Effector memory CD8-positive, alpha-beta T cell (primary cell): ENCODE results near the gene ALG14.

ENCODE experiments used
- ATAC-seq: fragments of 150-1000 bp; cut with Tn5 transposase; replicated peaks from 2 replicates; pipeline ENCODE4 v1.10.0; 2021; ENCODE audit warnings: mild to moderate bottlenecking, moderate library complexity
- DNase-seq, 3 experiments: peaks; one replicate each; pipeline ENCODE4 v3.0.0; 2021
- H3K27ac Mint-ChIP-seq, 2 donors: one replicate each; pipeline ENCODE4 v1.8.0; 2022; ENCODE audit warnings: mild to moderate bottlenecking in 2 of 2, mixed read lengths in 2 of 2, moderate library complexity in 2 of 2
- H3K27me3 Mint-ChIP-seq, 2 donors: one replicate each; pipeline ENCODE4 v1.8.0; 2022; ENCODE audit warnings: mixed read lengths in 2 of 2
- H3K36me3 Mint-ChIP-seq: one replicate; pipeline ENCODE4 v1.8.0; 2022; ENCODE audit warnings: mild to moderate bottlenecking, moderate library complexity, mixed read lengths; ENCODE audit not compliant: insufficient read depth
- H3K4me1 Mint-ChIP-seq, 2 donors: one replicate each; pipeline ENCODE4 v1.8.0; 2022; ENCODE audit warnings: low read depth in 2 of 2, mixed read lengths in 2 of 2
- H3K4me3 Mint-ChIP-seq, 2 donors: one replicate each; pipeline ENCODE4 v1.8.0; 2022; ENCODE audit warnings: mild to moderate bottlenecking in 2 of 2, mixed read lengths in 2 of 2, moderate library complexity in 2 of 2
- H3K9me3 Mint-ChIP-seq, 2 donors: one replicate each; pipeline ENCODE4 v1.8.0; 2022; ENCODE audit warnings: mixed read lengths in 2 of 2

The ALG14 gene

GRCh38 chr1:94989398-94989797, 83.4 kb downstream of the ALG14 start:
- H3K9me3 Mint-ChIP-seq = no peaks in the 10 kb centered on the region
- DNase-seq (no peak), ATAC-seq (no peak)
- no peaks in the 10 kb centered on the region for H3K4me1 Mint-ChIP-seq
- no peak overlapping the region for H3K4me3 Mint-ChIP-seq
- H3K36me3 Mint-ChIP-seq = no peaks in the 10 kb centered on the region
- H3K27me3 Mint-ChIP-seq = no peaks in the 10 kb centered on the region
- H3K27ac Mint-ChIP-seq = no peak overlapping the region

- Mint-ChIP-seq H3K9me3 (no peaks in the 10 kb centered on the region), H3K27ac (no peak overlapping the region), H3K4me1 (no peaks in the 10 kb centered on the region), H3K27me3 (no peaks in the 10 kb centered on the region), H3K4me3 (no peak overlapping the region), H3K36me3 (no peaks in the 10 kb centered on the region)
- ATAC-seq = no peak
- no peak for DNase-seq
These were observed 84.4 kb downstream of the ALG14 start for GRCh38 chr1:94988356-94988755.

GRCh38 chr1:94986783-94987182, 86.0 kb downstream of the ALG14 start:
- no peak for ATAC-seq
- DNase-seq = no peak
- H3K27me3 Mint-ChIP-seq = no peaks in the 10 kb centered on the region
- no peaks in the 10 kb centered on the region for H3K36me3 Mint-ChIP-seq
- no peaks in the 10 kb centered on the region for H3K4me1 Mint-ChIP-seq
- H3K4me3 Mint-ChIP-seq = no peak overlapping the region
- H3K9me3 Mint-ChIP-seq = no peaks in the 10 kb centered on the region
- H3K27ac Mint-ChIP-seq = no peak overlapping the region

GRCh38 chr1:94983171-94983739, 89.5 kb downstream of the ALG14 start:
- H3K27ac Mint-ChIP-seq = no peak overlapping the region
- DNase-seq (no peak), ATAC-seq (no peak)
- H3K4me3 Mint-ChIP-seq = no peak overlapping the region
- H3K27me3 Mint-ChIP-seq = no peaks in the 10 kb centered on the region
- no peaks in the 10 kb centered on the region for H3K4me1 Mint-ChIP-seq
- no peaks in the 10 kb centered on the region for H3K9me3 Mint-ChIP-seq
- H3K36me3 Mint-ChIP-seq = no peaks in the 10 kb centered on the region

GRCh38 chr1:94982398-94982797, 90.4 kb downstream of the ALG14 start:
- Mint-ChIP-seq H3K4me1 (no peaks in the 10 kb centered on the region), H3K27ac (no peak overlapping the region), H3K9me3 (no peaks in the 10 kb centered on the region), H3K4me3 (no peak overlapping the region), H3K36me3 (no peaks in the 10 kb centered on the region), H3K27me3 (no peaks in the 10 kb centered on the region)
- DNase-seq (no peak), ATAC-seq (no peak)

GRCh38 chr1:94981575-94981973, 91.2 kb downstream of the ALG14 start:
- Mint-ChIP-seq H3K27ac (no peak overlapping the region), H3K27me3 (no peaks in the 10 kb centered on the region), H3K4me3 (no peak overlapping the region), H3K9me3 (no peaks in the 10 kb centered on the region), H3K4me1 (no peaks in the 10 kb centered on the region), H3K36me3 (no peaks in the 10 kb centered on the region)
- no peak for ATAC-seq
- no peak for DNase-seq

GRCh38 chr1:94980582-94981574, 91.9 kb downstream of the ALG14 start:
- ATAC-seq (no peak), DNase-seq (no peak)
- Mint-ChIP-seq H3K27ac (no peak overlapping the region), H3K36me3 (no peaks in the 10 kb centered on the region), H3K27me3 (no peaks in the 10 kb centered on the region), H3K4me1 (no peaks in the 10 kb centered on the region), H3K9me3 (no peaks in the 10 kb centered on the region), H3K4me3 (no peak overlapping the region)

- Mint-ChIP-seq H3K36me3 (no peaks in the 10 kb centered on the region), H3K9me3 (no peaks in the 10 kb centered on the region), H3K4me1 (no peaks in the 10 kb centered on the region), H3K27me3 (no peaks in the 10 kb centered on the region), H3K27ac (no peak overlapping the region), H3K4me3 (no peak overlapping the region)
- no peak for DNase-seq
- no peak for ATAC-seq
These were observed 92.8 kb downstream of the ALG14 start for GRCh38 chr1:94979656-94980581.

- Mint-ChIP-seq H3K36me3 (no peaks in the 10 kb centered on the region), H3K27me3 (no peaks in the 10 kb centered on the region), H3K27ac (no peak overlapping the region), H3K4me1 (no peaks in the 10 kb centered on the region), H3K4me3 (no peak overlapping the region), H3K9me3 (no peaks in the 10 kb centered on the region)
- DNase-seq (no peak), ATAC-seq (no peak)
These were observed 93.6 kb downstream of the ALG14 start for GRCh38 chr1:94979131-94979530.

GRCh38 chr1:94978401-94978800, 94.3 kb downstream of the ALG14 start:
- DNase-seq = no peak
- Mint-ChIP-seq H3K4me1 (no peaks in the 10 kb centered on the region), H3K27ac (no peak overlapping the region), H3K4me3 (no peak overlapping the region), H3K9me3 (no peaks in the 10 kb centered on the region), H3K36me3 (no peaks in the 10 kb centered on the region), H3K27me3 (no peaks in the 10 kb centered on the region)
- no peak for ATAC-seq

GRCh38 chr1:94976971-94977548, 95.7 kb downstream of the ALG14 start:
- DNase-seq (no peak), ATAC-seq (no peak)
- Mint-ChIP-seq H3K27ac (no peak overlapping the region), H3K36me3 (peaks cover under 1% of the 10 kb centered on the region), H3K9me3 (no peaks in the 10 kb centered on the region), H3K4me1 (no peaks in the 10 kb centered on the region), H3K27me3 (no peaks in the 10 kb centered on the region), H3K4me3 (no peak overlapping the region)

- ATAC-seq (no peak), DNase-seq (no peak)
- Mint-ChIP-seq H3K27ac (no peak overlapping the region), H3K9me3 (no peaks in the 10 kb centered on the region), H3K4me3 (no peak overlapping the region), H3K4me1 (peaks cover 0 to 3% of the 10 kb centered on the region in 2 donors), H3K27me3 (no peaks in the 10 kb centered on the region), H3K36me3 (peaks cover 2% of the 10 kb centered on the region)
These were observed 97.9 kb downstream of the ALG14 start for GRCh38 chr1:94974824-94975223.

- Mint-ChIP-seq H3K9me3 (no peaks in the 10 kb centered on the region), H3K4me1 (peaks cover 0 to 3% of the 10 kb centered on the region in 2 donors), H3K27me3 (peaks cover 0 to 4% of the 10 kb centered on the region in 2 donors), H3K4me3 (no peak overlapping the region), H3K27ac (no peak overlapping the region), H3K36me3 (peaks cover 2% of the 10 kb centered on the region)
- ATAC-seq (no peak), DNase-seq (no peak)
These were observed 98.5 kb downstream of the ALG14 start for GRCh38 chr1:94974241-94974640.
